GM08714 (cell line): Measurements from ENCODE around the gene NEK10.

Source experiments
- H3K4me3 ChIP-seq: fragments of 200-500 bp; sonication (Bioruptor generic); 2 replicates; pipeline ENCODE4 v1.5.1; 2014; ENCODE audit warnings: mild to moderate bottlenecking, low read length, inconsistent platforms
- ZNF274 ChIP-seq: IDR thresholded peaks from 2 replicates; pipeline ENCODE4 v1.6.1; 2012; ENCODE audit warnings: mild to moderate bottlenecking, low read depth, low read length

NEK10 gene

DNA sequence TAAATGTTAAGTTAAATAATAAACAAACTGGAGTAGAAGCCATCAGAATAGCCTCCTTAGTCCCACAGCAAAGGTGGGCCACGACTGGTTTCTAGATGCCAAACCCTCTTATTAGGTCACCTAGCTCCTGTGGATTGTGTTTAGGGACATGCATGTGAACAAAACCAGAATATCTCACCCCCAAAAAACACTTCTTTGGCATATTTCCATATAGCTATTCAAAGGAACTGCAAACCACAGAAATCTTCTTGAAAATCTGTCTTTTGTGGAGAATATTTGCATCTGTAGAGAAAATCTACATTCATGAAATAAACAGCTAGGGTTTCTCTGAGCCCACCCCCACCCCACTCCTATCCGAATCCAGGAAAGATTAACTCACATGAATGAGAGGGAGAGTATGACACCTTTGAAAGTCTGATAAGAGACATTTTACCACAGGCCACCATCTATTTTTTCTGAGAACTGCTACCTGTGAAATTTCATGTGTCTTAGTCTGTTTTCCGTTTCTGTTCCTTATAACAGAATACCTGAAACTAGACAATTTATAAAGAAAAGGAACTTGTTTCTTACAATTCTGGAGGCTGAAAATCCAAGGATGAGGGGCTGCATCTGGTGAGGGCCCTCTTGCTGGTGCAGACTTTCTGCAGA is 159.4 kb downstream of the NEK10 start:
- TF ChIP-seq ZNF274: no peak
- no peak overlapping the region for H3K4me3 ChIP-seq

DNA sequence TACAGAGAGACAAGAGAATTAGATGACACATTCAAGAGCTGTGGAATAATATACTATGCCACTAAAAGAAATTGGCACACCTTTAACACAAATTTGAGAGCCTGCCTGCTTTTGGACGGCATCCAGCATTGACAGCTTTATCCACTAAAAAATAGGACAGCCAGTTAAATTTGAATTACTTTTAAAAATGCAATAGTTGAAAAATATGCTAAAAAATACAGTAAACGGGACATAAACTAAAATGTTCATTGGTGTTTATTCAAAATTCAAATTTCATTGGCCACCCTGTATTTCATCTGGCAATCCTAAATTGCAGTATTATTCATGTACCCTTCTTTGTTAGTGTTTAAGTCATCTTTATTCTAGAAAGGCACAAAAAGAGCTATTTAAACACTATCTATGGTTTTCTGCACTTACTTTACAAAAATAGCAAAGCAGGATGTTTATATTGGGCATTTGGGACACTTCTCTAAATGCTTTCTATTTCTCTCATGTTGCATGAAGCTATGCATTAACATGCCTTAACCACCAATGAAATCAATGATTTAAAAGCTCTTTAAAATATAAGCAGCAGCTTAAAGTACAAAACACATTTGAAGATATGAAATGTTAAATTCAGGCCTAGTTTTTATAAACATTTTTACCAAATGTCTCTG is 160.1 kb downstream of the NEK10 start:
- no peak overlapping the region for H3K4me3 ChIP-seq
- no peak for TF ChIP-seq ZNF274

DNA sequence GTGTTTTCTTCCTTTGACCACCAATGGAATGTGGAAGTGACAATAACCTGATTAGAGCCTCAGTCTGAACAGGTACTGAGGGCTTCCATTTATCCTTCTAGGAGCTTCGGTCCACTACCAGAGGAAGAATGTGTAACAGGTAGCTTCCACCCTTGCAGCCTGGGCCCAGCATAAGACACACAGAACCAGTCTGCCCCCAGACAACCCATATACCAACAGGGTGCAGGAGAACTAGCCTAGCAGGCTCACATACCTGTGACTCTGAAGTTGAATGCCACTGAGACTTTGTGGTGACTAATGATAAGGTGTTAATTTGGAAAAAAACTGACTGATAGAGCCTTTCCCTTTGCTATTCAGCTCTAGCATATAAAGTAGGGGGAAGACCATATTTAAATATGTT is 166.2 kb downstream of the NEK10 start:
- H3K4me3 ChIP-seq: no peak overlapping the region
- TF ChIP-seq ZNF274: no peak

DNA sequence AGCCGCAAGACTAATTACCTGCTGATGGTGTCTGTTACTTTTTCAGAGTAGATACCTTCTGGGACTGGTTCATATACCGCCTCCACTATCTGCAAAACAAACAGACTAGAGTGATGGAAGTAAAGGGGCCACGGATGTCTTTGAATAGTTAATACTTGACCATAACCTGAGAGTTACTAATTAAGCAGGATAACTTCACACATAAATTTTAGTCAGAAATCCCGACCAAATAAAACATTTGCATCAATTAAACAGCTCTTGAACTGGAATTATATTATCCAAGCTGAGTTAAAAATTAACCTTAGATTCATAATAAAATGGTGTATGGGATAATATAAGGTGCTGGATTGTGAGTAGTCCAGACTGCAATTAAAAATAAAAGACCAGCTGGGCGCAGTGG is 167.7 kb downstream of the NEK10 start:
- H3K4me3 ChIP-seq: no peak overlapping the region
- no peak for TF ChIP-seq ZNF274

DNA sequence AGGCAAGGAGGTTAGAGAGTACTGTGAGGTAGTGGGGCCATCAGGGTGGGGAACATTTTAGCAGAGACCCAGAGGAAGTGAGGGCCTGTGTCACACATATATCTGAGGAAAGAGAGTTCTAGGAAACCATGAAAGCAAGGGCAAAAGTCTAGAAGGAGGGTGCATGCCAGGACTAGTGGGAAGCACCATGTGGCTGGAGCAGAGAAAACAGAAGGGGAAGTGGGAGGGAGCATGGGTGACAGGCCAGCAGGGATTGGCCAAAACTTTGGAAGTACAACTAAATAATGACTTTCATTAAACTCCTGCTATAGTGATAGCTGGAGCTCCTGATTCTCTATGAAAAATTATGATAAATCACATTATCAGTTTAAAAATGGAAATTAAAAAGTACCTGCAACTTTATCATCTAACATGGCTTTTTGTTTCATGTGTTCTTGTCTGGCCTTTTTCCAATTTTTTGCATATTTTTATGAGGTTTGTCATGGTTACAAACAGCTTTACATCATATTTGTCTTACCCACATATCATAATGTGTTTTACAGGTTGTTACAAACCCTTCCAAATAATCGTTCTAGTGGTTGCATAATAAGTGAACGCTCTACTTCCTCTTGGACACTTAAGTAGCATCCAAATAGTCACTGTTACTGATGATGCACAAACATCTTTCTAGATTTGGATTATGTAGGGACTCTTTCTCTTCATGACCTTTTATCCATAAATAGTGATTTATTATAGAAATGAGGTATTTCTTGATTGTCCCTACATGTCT is 168.3 kb downstream of the NEK10 start:
- no peak for TF ChIP-seq ZNF274

DNA sequence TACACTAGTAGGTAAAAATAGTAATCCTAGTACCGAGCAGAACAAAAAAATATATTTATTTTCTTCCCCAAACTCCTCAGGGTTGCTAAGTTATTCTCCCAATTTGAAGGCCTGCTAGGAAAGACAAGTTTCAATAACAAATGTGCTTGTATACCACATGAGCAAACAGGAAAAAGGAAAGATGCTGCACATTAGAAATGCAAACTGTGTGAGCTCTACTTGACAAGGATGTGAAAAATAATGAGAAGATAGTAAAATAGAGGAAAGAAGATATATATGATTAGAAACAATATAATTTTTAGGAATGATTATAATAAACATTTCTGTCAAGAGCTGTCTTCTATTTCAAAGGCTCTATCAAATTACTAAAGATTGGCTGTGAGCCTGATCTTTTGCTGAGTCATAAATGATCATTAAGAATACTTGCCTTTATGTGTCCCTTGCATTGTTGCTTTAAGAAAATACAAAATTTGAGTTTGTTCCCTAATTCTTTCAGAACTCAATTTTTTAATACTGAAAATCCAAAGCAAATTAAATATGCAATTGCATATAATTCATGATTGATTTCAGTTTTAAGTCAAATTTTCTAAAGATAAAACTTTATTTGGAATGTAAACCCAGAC is 174.2 kb downstream of the NEK10 start:
- no peak overlapping the region for H3K4me3 ChIP-seq
- TF ChIP-seq ZNF274: no peak

More for the DNA sequence above, 168.3 kb downstream of the NEK10 start:
- H3K4me3 ChIP-seq: no peak overlapping the region

DNA sequence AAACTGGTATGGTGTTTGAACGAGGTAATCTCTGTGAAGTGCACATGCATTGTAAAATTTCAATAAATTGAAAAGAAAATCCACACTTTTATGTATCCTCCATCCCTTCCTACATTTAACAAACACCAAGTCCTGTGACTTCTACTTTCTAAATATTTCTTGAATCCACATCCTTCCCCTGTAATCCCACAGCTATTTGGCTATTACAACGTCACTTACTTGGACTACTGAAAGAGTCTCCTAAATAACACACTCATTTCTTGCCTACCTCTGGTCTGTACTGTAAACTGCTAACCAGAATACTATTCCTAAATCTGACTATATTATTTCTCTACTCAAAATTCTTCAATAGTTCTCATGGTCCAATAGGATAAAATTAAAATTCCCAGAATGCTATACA is 176.1 kb downstream of the NEK10 start:
- no peak overlapping the region for H3K4me3 ChIP-seq
- TF ChIP-seq ZNF274: no peak

DNA sequence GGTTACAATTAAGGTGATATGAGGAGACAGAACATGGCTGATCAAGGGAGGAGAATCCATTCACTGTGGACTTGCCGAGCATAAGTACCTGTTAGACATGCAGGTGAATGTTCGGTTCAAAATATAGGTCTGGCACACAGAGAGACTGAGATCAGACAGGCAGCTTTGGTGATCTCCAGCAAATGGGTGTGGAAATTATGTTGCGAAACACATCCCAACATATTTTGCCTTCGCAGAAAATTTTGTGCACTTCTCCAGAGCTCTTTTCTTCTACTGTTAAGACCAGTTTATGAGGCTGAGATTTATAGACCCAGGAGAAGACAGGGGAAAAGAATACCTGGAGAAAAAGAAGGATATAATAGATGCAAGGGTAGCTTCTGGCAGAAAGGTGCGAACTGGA is 183.2 kb downstream of the NEK10 start:
- no peak for TF ChIP-seq ZNF274

DNA sequence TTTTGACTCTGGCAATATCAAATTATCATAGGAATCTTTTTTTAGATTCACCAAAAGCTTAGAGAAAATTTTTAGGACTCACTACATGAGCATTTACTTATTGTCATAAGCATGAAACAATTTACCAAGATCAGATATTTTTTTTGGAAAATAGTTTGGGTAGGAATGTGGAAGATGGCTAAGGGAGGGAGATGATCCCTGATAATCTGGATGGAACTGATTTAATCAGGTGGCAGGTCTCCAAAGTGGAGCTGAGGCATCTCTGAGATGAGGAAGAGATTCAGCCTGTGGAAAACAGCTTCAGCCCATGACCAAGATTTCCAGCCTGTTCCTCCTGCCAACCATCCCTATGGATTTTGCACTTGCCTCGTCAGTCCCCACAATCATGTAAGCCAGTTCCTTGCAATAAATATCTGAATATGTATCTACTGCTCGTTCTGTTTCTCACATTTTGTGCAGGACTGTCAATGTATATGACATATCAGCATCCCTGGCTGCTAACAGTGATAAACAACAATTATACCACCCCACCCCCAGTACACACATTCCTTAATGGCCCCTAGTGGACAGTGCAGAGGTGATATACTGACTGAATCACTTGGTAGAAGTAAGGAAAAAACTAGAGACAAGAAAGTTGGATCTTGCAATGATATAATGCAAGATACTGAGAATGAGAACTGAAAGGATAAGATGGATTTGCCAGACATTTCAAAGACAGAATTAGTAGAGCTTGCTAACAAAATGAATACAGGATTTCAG is 183.8 kb downstream of the NEK10 start:
- H3K4me3 ChIP-seq: no peak overlapping the region
- TF ChIP-seq ZNF274: no peak

More for the DNA sequence above, 183.2 kb downstream of the NEK10 start:
- H3K4me3 ChIP-seq: no peak overlapping the region

DNA sequence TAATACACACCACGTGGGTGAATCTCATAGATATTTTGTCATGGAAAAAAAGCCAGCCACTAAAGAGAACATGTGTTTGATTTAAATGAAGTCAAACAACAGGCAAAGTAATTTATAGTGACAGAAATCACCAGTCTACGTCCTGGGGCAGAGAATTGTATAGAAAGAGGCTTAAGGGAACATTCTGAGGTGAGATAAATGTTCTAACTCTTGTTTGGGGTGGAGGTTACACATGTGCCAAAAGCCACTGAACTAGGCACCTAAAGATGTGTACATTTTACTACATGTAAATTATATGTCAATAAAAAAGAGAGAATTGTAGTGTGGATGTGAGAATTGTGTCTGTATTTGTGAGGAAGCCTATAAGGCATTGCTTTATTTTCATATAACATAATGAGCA is 184.9 kb downstream of the NEK10 start:
- TF ChIP-seq ZNF274: no peak
- no peak overlapping the region for H3K4me3 ChIP-seq

DNA sequence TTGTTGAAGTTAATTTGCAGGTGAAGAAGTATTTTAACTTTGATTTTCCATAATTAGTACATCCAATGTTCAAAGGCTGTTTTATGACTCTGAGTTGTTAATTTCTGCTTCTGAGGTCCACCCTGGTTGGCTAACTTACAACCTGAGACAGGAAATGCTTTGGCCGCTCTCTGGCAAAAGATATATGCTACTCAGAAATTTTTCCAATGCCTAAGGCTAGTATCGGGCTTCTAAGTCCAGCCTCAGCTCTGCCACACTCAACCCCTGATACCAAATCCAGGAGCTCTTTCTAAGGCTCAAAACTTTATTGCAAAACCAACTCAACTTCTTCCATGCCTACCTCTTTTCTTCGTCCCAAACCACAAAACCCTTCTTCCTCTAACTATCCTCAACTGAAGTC is 192.9 kb downstream of the NEK10 start:
- no peak for TF ChIP-seq ZNF274

DNA sequence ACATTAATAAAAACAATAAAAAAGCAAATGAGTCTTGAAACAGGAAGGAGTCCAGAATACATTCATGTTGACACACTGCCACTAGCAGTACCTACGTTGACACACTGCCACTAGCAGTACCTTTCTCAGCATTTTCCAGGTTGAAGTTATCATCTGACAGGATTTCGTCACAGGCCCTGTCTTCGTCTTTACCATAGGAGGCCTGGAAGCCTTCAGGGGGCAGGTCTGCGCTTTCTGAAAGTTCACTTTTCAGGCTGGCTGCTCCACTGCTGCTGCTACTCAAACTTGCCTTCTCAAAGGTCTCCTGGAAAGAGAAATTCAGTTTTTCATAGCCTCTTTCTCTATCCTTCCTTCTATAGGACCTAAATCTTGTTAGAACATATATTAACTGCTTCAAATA is 194.7 kb downstream of the NEK10 start:
- no peak overlapping the region for H3K4me3 ChIP-seq
- no peak for TF ChIP-seq ZNF274

More for the DNA sequence above, 192.9 kb downstream of the NEK10 start:
- no peak overlapping the region for H3K4me3 ChIP-seq

DNA sequence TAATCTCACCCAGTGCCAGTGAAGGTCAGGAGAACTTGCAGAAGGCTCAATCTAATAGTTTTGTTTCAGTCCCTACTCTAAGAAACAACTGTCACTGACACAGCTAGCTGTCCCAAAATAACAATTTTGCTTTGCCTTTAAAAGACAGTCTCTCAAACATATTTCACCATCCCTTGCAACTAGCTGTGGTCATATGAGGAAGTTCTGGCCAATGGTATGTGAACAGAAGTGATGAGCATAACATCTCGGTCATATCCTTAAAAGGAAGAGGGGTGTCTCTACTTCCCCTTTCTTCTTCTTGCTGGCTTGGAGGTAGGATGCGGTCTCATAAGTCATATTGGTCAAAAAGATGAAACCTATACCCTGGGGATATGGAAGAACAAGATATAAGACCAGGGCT is 198.1 kb downstream of the NEK10 start:
- no peak overlapping the region for H3K4me3 ChIP-seq
- no peak for TF ChIP-seq ZNF274

DNA sequence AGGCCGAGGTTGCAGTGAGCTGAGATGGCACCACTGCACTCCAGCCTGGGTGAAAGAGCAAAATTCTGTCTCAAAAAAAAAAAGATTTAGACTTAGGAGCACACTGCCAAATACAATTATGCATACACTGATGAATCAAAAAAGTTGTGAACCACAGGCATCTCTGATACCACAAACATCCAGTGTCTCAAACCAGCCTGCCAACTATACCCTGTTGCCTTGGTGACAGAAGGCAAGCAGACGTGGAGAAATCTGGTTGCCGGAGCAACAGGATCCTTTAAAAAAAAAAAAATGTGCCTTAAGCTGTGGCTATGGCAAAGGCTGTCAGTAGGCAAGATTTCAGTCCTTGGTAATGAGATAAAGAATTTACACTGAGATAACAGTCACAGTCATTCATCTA is 202.3 kb downstream of the NEK10 start:
- no peak overlapping the region for H3K4me3 ChIP-seq
- TF ChIP-seq ZNF274: no peak

DNA sequence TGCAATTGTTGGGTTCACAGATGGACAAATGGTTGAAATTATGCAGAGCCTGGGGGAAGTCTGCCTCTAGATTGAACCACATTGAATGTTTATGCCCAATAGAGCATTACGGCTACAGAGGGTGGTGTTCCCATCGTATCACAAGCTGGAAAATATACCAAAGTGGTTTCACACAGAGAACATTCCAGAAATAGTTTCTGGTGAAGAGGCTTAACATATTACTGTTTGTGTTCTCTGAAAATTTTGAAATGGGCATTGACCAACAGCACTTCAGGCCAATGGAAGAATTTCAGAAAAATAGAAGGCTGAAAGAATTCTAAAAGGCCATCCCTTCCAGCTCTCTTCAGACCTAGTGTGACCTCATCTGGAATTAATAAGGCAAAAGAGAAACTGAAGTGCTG is 203.9 kb downstream of the NEK10 start:
- TF ChIP-seq ZNF274: no peak
- no peak overlapping the region for H3K4me3 ChIP-seq
